ENCODE measurements around the gene LARGE1. TPM values are rescaled to one million over a fixed set of nuclear protein-coding genes. Genes with fewer than 3 reads are reported as not detected.

Gene LARGE1
- total and polyA plus RNA-seq, 2 of the 8 experiments (the other 6 are each of a cell fraction or from before 2014, with no cell fraction given) = 43.7 to 83.0 TPM

GRCh38 chr22:33893512-33893911 is 26.8 kb downstream of the LARGE1 start:
- Histone ChIP-seq H3K4me1 (replicated peaks in 1 of 4; ENCODE audit: control insufficient read depth in 3 of 4, insufficient read depth in 4 of 4, low read length in 3 of 4) (peaks cover 27 to 61% (median 41%) of the 10 kb centered on the region in 4 experiments), H3K79me2 (ENCODE audit: control insufficient read depth in 1 of 2, insufficient read depth in 2 of 2, low read length in 2 of 2) (peaks cover 55 to 81% of the 10 kb centered on the region in 2 experiments), H3K4me2 (ENCODE audit: insufficient read depth in 1 of 2, low read depth in 2 of 2, low read length in 2 of 2) (no peak overlapping the region)
- TF ChIP-seq PHF8 (conservative IDR thresholded peaks at IDR 0.05; ENCODE audit: low read depth, low read length) = no peak
- no peak for TF ChIP-seq TAF1 (IDR thresholded peaks at IDR 0.05; ENCODE audit: low read depth, low read length)
- TF ChIP-seq CTBP2 (IDR thresholded peaks at IDR 0.05; ENCODE audit: borderline replicate concordance, insufficient read depth, insufficient read length, low read length) = no peak
- no peak for TF ChIP-seq CTCF (IDR thresholded peaks at IDR 0.05; ENCODE audit: control extremely low read depth in 1 of 3, insufficient read depth in 1 of 3, low read depth in 1 of 3, low read length in 3 of 3)

More at GRCh38 chr22:33893512-33893911, 26.8 kb downstream of the LARGE1 start:
- H3K27ac ChIP-seq (ENCODE audit: low read depth, low read length) = no peak overlapping the region
- H3K23me2 ChIP-seq (ENCODE audit: low read depth, low read length) = no peaks in the 10 kb centered on the region; the same call in 1 of the 2 replicates
- H2BK20ac ChIP-seq (ENCODE audit: low read length) = 0 out of 2 replicates have a peak overlapping the region, but pooled peaks have one; percentile 15
- H4K91ac ChIP-seq (replicated peaks; ENCODE audit: insufficient read length, low read length) = no peak overlapping the region
- no peaks in the 10 kb centered on the region for H3K27me3 ChIP-seq (replicated peaks in 1 of 4; ENCODE audit: control insufficient read depth in 3 of 4, extremely low read depth in 1 of 4, insufficient read depth in 3 of 4, low read length in 3 of 4)
- H3K56ac ChIP-seq (replicated peaks; ENCODE audit: insufficient read length, low read depth, low read length) = no peak overlapping the region
- no peak overlapping the region for H3K4ac ChIP-seq (replicated peaks; ENCODE audit: insufficient read length, low read depth, low read length)
- 0 out of 2 replicates have a peak overlapping the region, but pooled peaks have one; percentile 53 for H2BK15ac ChIP-seq (ENCODE audit: low read length)
- POLR2A ChIA-PET (ENCODE audit: partially characterized antibody) = interaction anchor here (1.7 kb wide), 1 partner anchor 8 kb away, joined by 5 read pairs; no protein-coding TSS in a partner anchor
- no peak overlapping the region for H3K23ac ChIP-seq (ENCODE audit: insufficient read length)
- peaks cover 5 to 9% of the 10 kb centered on the region in 2 experiments for H4K20me1 ChIP-seq (replicated peaks in 1 of 2; ENCODE audit: control insufficient read depth in 1 of 2, insufficient read depth in 2 of 2, low read length in 2 of 2)
- peaks cover 0 to 3% of the 10 kb centered on the region in 2 experiments; a peak in 1 of 4 replicates for H3K9me3 ChIP-seq (ENCODE audit: insufficient read depth in 2 of 2, low read depth in 1 of 2, low read length in 1 of 2)
- CTCF ChIA-PET (ENCODE audit: partially characterized antibody) = no interaction called here
- no peak overlapping the region for H2BK12ac ChIP-seq (ENCODE audit: low read depth, low read length)
- H4K5ac ChIP-seq (ENCODE audit: insufficient read length, low read depth, low read length) = no peak overlapping the region
- peak overlapping the region; percentile 33 for H2AK5ac ChIP-seq (ENCODE audit: low read depth, low read length)
- H3K14ac ChIP-seq (ENCODE audit: insufficient read length) = no peak overlapping the region
- no peaks in the 10 kb centered on the region for H3K36me3 ChIP-seq (ENCODE audit: control insufficient read depth in 2 of 4, insufficient read depth in 4 of 4, low read length in 3 of 4)
- 0 out of 2 replicates have a peak overlapping the region, but pooled peaks have one; percentile 20 for H3K18ac ChIP-seq (ENCODE audit: extremely low read depth, low read length)
- H2AFZ ChIP-seq (ENCODE audit: low read length) = no peak overlapping the region
- H3K9ac ChIP-seq (replicated peaks in 1 of 4; ENCODE audit: extremely low read depth in 1 of 4, low read depth in 3 of 4, low read length in 3 of 4) = no peak overlapping the region
- FAIRE-seq (no peak), DNase-seq (ENCODE audit: low read depth in 1 of 2, low spot score in 2 of 2) (no peak)
- H4K8ac ChIP-seq (ENCODE audit: extremely low read depth, insufficient read depth, low read length) = no peak overlapping the region
- H3K4me3 ChIP-seq (ENCODE audit: extremely low read depth in 1 of 4, insufficient read depth in 2 of 4, low read depth in 3 of 4, low read length in 4 of 4) = no peak overlapping the region
- WGBS, 2 experiments (ENCODE audit: extremely low coverage in 1 of 2, insufficient coverage in 1 of 2, insufficient read length in 1 of 2, insufficient replicate concordance in 2 of 2, low coverage in 1 of 2, low lambda C conversion rate in 2 of 2, missing lambda C conversion rate in 1 of 2) = 86% methylated on average over 7 of the region's 7 CpGs; no CpG with 5 or more reads in 1 of the 2 experiments
- peaks cover 13% of the 10 kb centered on the region; the same call in 1 of the 2 replicates for H3K79me1 ChIP-seq (ENCODE audit: low read depth, low read length)
- H2BK5ac ChIP-seq (ENCODE audit: low read depth, low read length) = peak overlapping the region; percentile 55; the same call in 1 of the 2 replicates
- no peak overlapping the region for H2BK120ac ChIP-seq (replicated peaks; ENCODE audit: low read depth, low read length)
